NCI-H524 treated with DMSO at 0.1 percent for 48 hours (cell line): Measurements from ENCODE around the gene SUGP1.

Source experiments
- DNase-seq: peaks from one replicate; lab custom pipeline; 2025; lab: John Stamatoyannopoulos, UW

The SUGP1 gene

DNA sequence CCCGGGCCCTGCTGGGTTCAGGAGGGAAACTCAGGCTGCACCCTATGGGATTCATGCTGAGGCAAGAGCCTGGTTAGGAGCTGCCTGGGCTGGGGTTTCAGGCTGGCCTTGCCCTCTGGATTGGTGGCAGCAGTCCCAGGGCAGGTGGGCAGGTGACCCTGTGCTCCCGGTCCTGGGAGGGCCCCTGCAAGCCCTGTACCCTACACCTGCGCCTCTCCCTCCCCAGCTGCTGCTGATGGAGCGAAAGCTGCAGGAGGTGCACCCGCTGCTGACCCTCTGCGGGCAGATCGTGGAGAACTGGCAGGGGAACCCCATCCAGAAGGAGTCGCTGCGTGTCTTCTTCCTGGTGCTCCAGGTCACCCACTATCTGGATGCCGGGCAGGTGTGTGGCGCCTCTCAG, 20.7 kb upstream of the SUGP1 start:
- no peak for DNase-seq

DNA sequence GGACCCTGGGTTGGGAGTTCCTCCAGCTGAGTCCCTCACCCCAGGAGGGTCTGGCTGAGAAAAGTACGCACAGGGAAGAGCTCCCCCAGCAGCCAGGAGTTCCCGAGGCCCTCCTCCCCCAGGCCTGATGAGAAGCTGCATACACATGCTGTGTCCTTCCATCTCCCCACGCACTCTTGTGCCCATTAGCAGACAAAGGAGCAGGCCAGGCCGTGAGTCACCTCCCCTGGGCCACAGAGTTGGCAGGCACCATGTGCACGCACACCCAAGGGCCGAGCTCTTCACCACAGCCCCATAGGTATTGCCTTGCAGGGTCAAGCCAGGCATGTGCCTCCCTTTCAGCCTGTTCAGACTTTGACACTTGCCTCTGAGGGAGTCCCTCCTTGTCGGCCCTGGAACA, 17.8 kb upstream of the SUGP1 start:
- DNase-seq, result no peak

- DNase-seq, result no peak
These were observed 16.8 kb upstream of the SUGP1 start for GRCh38 chr19:19337120-19337519.

GRCh38 chr19:19336597-19336996, 16.3 kb upstream of the SUGP1 start:
- DNase-seq, result no peak

GRCh38 chr19:19335408-19336158, 15.3 kb upstream of the SUGP1 start:
- no peak for DNase-seq

DNA sequence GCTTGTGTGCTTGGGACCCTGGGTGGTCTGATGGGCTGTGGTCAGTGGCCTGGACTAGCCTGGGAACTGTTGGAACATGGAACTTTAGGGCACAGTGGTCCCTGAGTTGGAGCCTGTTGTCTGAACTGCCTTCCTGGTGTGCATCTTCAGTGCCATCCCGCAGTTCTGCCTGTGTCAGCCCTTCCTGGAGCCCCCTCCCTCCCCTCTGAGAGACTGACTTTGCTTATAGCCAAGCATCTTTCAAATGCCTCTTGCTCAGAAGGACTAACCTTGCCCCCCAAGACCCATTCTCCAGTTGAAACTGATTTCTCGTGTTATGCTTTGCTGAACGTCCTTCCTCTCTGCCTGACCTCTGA, 14.7 kb upstream of the SUGP1 start:
- no peak for DNase-seq

DNA sequence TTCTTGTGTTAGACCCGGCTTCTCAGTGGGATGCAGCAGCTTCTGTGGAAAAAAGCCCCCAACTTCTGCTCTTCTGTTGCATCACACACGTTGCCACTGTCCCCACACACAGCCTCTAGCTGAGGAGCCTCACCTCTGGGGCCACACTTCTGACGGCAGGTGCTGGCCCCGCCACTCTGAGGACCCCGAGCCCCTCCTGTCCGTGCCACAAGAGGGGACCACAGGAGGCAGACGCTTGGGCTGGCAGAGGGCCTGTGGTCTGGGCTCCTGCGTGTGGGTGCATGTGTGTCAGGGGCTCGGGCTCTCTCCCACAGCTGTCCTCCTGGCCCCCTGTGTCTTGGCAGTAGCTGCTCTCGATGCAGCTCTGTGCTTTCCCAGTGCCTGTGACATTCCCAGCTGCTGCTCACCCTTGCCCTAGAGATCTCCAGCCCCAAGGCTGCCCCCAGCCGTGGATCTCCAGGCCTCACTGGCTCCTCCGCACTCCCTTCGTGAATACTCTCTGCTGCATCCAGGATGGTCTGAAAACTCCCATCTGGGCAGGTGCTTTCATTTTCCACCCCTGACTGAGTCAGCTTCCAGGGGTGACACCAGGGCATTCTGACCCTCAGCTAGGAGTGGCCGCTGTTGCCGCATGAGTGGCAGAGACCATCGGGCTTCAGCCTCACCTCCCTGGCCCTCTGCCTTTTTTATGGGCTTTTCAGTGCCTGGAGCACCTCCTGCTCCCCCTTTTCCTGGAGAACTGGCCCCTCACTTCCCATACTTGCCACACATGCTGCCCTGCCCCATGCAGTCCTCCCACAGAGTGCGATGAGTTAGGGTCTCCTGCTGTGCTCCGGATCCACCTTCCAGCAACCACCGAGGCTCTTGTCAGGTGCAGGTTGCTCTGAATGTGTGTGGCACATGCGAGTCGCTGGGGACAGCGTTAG, 14.0 kb upstream of the SUGP1 start:
- DNase-seq, result no peak

GRCh38 chr19:19329126-19329525, 8.8 kb upstream of the SUGP1 start:
- DNase-seq, result no peak

- DNase-seq, result no peak
These were observed 7.4 kb upstream of the SUGP1 start for GRCh38 chr19:19327672-19328071.

- DNase-seq, result no peak
These were observed 3.9 kb upstream of the SUGP1 start for GRCh38 chr19:19324059-19324770.

DNA sequence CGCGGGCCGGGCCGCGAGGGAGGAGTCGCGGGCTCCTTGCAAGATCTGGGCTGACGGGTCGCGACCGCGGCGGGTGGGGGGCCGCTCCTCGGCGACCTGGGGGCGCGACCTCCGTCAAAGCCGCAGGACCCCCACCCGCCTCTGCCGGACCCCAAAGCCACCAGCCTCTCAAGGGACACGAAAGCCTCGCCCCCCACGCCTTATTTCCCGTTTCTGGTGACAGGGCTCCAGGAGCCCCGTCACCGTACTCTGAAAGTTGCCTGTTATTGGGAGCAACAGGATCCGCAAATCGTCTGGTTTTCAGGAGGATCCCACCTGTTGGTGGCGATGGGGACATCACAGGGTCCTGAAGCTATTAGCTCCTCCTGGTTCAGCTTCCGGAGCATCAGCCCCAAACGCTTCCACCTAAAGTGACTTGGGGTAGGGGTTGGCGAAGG, 850 bp upstream of the SUGP1 start:
- DNase-seq, result no peak

GRCh38 chr19:19319732-19320360, 463 bp downstream of the SUGP1 start:
- no peak for DNase-seq

DNA sequence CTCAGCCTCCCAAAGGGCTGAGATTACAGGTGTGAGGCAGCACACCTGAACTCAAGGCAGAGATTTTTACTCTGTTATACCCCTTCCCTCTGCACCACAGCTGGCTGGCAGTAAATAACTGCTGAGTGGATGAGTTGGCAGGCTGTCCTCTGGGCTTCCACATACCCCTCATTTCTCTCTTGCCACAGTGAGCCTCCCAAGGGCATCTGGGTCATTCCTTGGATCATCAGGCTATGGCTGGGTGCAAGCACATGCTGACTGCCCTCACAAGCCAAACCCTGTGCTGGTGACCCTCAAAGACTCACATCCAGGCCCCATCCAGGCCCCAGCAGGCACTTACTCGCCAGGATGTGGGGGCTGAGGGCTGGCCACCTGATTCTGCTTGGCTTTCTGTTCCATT, 4.2 kb downstream of the SUGP1 start:
- DNase-seq, result no peak

GRCh38 chr19:19315444-19315843, 4.9 kb downstream of the SUGP1 start:
- DNase-seq, result no peak

GRCh38 chr19:19308373-19308772, 11.9 kb downstream of the SUGP1 start:
- no peak for DNase-seq

DNA sequence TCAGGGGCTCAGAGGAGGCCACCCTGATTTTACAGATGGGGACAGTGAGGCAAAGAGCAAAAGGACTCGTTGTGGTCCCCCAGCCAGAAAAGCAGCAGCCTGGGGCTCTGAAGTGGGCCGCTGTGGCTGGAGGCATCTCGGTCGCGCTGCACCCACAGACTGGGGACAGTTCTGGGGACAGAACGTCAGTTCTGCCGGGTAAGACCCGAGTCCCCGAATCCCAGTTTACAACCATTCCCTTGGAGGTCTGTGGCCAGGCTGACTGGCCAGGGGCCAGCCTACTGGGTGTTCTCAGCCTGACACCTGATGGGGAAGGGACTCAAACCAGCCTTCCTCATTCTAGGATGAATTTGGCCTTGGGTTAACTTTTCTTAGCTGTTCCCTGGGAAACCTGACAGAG, 14.1 kb downstream of the SUGP1 start:
- no peak for DNase-seq

- no peak for DNase-seq
These were observed 14.6 kb downstream of the SUGP1 start for GRCh38 chr19:19305696-19306095.

DNA sequence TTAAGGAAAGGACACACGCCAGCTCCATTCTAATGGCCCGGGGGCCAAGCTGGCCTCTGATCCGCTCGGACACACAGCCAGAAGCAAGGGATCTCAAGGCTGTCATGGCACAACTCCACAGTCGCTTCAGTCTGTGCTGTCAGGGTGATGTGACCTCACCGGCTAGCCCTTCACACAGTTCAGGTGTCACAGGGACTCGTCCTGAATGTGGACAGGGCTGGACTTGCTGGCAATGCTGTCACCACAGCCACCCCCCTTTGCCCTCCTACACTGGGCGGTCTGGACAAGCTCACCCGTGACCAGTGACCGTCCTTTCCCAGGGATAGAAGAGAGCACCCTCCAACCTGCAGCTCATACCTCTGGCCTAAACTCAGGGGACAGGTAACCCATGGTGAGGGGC, 15.2 kb downstream of the SUGP1 start:
- no peak for DNase-seq

GRCh38 chr19:19304186-19304965, 15.9 kb downstream of the SUGP1 start:
- DNase-seq, result peak; percentile 15

GRCh38 chr19:19303411-19303810, 16.9 kb downstream of the SUGP1 start:
- no peak for DNase-seq

DNA sequence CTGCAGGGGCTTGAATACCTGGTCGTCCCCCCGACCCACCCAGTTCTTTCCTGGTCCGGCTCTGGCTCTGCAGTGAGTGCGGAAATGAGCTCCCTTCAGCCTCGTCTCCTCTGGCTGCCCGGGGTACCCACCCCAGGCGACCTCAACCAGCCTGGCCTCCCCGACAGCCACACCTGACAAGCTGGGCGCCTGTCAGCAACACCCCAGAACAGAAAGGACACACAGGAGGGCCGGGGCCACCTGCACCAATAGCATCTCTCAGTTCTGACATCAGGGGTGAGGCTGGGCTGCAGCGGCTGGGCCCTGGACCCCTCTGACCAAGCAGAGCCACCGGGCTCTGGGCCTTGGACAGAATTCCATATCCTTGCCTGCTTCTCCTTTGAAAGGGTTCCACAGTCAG, 19.7 kb downstream of the SUGP1 start:
- DNase-seq, result no peak
